Brain microvascular endothelial cell (primary cell): ENCODE measurements around the gene AGMO.

ENCODE experiments used
- DNase-seq: peaks from one replicate; pipeline ENCODE4 v3.0.0-alpha.2; 2020
- H3K27ac ChIP-seq: fragments of 250-450 bp; sonication (Bioruptor Pico); 2 replicates; pipeline ENCODE4 v1.5.1; 2020; ENCODE audit warnings: mild to moderate bottlenecking, moderate library complexity
- H3K27me3 ChIP-seq: fragments of 250-450 bp; sonication (Bioruptor Pico); replicated peaks from 2 replicates; pipeline ENCODE4 v1.5.1; 2020; ENCODE audit warnings: mild to moderate bottlenecking
- H3K36me3 ChIP-seq: fragments of 250-450 bp; sonication (Bioruptor Pico); replicated peaks from 2 replicates; pipeline ENCODE4 v1.5.1; 2020; ENCODE audit warnings: mild to moderate bottlenecking
- H3K4me3 ChIP-seq: 2 replicates; pipeline ENCODE4 v1.5.1; 2011; ENCODE audit warnings: low read depth, mild to moderate bottlenecking, control low read depth, low read length, moderate library complexity
- in situ Hi-C: cut with HindIII; loops from 2 replicates; pipeline ENCODE4 v1.10.0; 2017; ENCODE audit warnings: low sequenced_read_pairs, low pct_ligation_motif_present
- TF ChIP-seq, protein P1 (sequence below): IDR thresholded peaks from 2 replicates; pipeline ENCODE4 v1.5.1; 2011; ENCODE audit warnings: low read depth, mild to moderate bottlenecking, moderate library complexity, low read length, control low read depth, inconsistent platforms; ENCODE audit errors: missing control alignments

AGMO gene

DNA sequence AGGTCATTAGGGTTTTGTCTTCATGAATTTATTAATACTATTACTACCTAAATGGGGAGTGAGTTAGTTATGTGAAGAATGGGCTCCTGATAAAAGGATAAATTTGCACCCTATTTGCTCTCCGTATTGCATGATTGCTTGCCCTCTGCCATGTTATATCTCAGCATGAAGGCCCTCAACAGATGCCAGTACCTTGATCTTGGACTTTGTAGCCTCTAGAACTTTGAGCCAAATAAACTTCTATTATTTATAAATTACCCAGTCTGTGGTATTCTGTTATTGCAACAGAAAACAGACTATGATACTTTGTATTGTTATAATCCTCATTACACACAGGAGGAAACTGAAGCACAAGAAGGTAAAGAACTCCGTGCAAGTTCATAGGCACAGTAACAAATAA, 150.8 kb downstream of the AGMO start:
- Histone ChIP-seq H3K27ac (no peak overlapping the region), H3K36me3 (no peaks in the 10 kb centered on the region), H3K27me3 (no peaks in the 10 kb centered on the region), H3K4me3 (no peak overlapping the region)
- TF ChIP-seq, protein P1, sequence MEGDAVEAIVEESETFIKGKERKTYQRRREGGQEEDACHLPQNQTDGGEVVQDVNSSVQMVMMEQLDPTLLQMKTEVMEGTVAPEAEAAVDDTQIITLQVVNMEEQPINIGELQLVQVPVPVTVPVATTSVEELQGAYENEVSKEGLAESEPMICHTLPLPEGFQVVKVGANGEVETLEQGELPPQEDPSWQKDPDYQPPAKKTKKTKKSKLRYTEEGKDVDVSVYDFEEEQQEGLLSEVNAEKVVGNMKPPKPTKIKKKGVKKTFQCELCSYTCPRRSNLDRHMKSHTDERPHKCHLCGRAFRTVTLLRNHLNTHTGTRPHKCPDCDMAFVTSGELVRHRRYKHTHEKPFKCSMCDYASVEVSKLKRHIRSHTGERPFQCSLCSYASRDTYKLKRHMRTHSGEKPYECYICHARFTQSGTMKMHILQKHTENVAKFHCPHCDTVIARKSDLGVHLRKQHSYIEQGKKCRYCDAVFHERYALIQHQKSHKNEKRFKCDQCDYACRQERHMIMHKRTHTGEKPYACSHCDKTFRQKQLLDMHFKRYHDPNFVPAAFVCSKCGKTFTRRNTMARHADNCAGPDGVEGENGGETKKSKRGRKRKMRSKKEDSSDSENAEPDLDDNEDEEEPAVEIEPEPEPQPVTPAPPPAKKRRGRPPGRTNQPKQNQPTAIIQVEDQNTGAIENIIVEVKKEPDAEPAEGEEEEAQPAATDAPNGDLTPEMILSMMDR, result no peak
- in situ Hi-C loops, result no loop called here
- DNase-seq, result no peak

DNA sequence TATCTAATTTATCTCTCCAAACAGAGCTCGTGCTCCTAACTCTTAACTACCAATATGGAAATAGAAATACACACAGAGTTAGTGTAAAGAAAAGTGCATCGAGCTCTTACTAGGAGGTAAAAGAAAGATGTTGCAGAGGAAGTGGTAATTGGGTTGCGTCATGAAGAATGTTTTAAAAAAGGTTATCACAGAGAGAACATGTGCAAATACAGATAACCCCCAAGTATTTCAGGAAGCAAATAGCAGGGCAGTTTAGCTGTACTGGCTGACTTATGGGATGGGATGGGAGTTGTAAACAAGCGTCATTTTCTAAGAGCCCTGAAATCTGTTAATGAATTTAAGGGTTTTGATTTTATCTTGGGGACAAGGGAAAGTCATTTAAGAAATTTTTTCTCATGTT, 153.9 kb downstream of the AGMO start:
- TF ChIP-seq, protein P1, result no peak
- in situ Hi-C loops, result no loop called here
- Histone ChIP-seq H3K27me3 (no peaks in the 10 kb centered on the region), H3K36me3 (no peaks in the 10 kb centered on the region), H3K4me3 (no peak overlapping the region), H3K27ac (no peak overlapping the region)
- no peak for DNase-seq

DNA sequence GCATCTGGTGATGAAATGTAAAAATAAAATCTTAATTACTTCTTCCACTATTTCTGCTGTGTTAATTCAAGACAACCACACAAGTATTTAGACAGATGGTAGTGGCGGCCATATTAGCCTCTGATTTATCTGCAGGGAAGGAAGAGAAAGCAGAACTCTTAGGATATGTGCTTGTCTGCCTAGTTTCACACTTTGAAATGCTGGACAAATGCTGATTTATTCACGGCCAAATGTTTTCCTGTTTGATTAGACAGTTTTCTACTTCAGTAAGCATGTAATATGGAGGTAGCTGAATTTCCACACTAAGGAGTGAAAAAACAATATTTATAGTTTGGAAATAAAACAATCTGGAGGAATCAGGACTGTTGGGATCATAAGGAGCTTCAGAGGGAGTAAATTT, 158.1 kb downstream of the AGMO start:
- in situ Hi-C loops, result no loop called here

DNA sequence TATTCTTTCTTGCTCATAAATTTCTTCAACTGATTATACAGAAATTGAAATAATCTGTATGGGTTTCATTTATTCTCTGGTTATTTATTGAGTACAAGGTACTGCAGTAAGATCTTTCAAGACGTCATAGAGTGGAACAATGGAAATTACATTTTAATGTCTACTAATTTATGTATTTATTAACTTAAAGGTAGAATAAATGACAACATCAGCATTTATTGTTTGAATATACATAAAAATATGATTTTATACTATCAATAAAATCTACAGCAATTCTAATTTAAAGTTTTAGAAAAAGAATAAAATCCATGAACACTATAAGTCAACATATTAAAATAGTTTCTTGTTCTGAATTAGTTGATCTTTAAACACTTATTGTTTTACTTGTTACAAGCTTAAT, 158.5 kb downstream of the AGMO start:
- no peak for DNase-seq
- TF ChIP-seq, protein P1, result no peak

More for the DNA sequence above, 158.1 kb downstream of the AGMO start:
- TF ChIP-seq, protein P1, result no peak
- no peak for DNase-seq
- Histone ChIP-seq H3K27me3 (no peaks in the 10 kb centered on the region), H3K4me3 (no peak overlapping the region), H3K27ac (no peak overlapping the region), H3K36me3 (no peaks in the 10 kb centered on the region)

DNA sequence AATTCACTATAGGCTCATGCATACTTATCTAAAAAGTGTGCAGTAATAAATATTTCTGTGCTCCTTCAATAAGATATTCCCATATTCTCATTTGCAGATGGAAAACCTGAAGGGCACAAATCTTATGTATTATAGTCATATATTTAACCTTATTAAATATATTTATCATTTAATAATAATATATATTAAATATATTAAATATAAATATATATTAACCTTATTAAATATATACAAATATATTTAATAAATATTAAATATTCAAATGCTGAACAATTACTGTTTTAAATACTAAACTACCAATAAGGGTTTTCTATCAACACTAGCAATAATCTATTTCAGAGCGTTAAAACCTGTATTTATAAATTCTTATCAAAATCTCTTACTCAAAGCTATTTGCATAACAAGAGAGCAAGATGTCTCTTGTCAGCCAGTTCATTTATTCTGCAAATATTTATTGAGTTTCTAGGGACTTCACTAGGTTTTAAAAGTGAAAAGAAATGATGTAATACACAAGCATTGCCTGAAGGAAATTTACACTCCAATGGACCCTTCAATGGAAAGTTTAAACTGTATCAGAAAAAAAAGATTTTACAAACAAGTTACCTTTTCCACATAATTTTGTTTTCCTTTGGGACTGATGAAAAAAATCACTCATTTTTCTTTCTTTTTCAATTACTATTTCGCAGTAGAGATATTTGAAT, 159.2 kb downstream of the AGMO start:
- Histone ChIP-seq H3K27ac (no peak overlapping the region), H3K36me3 (no peaks in the 10 kb centered on the region), H3K4me3 (no peak overlapping the region), H3K27me3 (no peaks in the 10 kb centered on the region)
- TF ChIP-seq, protein P1, result no peak
- in situ Hi-C loops, result no loop called here
- no peak for DNase-seq

More for the DNA sequence above, 158.5 kb downstream of the AGMO start:
- Histone ChIP-seq H3K27ac (no peak overlapping the region), H3K36me3 (no peaks in the 10 kb centered on the region), H3K4me3 (no peak overlapping the region), H3K27me3 (no peaks in the 10 kb centered on the region)
- in situ Hi-C loops, result no loop called here

DNA sequence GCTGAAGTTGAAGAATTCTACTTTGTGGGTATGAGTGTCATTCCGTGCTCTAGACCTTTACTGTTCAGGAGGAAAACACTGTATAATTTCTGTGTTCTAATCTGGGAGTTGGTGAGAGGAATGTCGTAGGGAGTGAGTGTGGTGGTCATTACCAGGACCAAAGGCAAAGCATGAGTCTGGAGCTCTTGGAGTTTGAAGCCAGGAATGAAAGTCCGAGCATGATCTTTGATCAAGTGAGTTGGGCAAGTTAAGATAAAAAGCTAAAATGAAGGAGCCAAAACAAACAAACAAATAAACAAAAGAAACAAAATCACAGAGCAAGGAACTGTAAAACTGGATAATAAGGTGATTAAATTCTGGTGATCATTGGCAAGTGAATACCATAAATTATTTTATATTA, 161.4 kb downstream of the AGMO start:
- no peak for DNase-seq
- in situ Hi-C loops, result no loop called here
- no peaks in the 10 kb centered on the region for H3K27me3 ChIP-seq
- H3K36me3 ChIP-seq, result no peaks in the 10 kb centered on the region
- H3K27ac ChIP-seq, result no peak overlapping the region
- no peak overlapping the region for H3K4me3 ChIP-seq
- TF ChIP-seq, protein P1, result no peak
